ENCODE measurements around the gene CDKN1C.

GRCh38 chr11:2893935-2894334 lies 8.4 kb upstream of the CDKN1C start:
- TF ChIP-seq CTCF (IDR thresholded peaks at IDR 0.05) (no peak), POLR2A (IDR thresholded peaks at IDR 0.05) (no peak)
